Measurements from ENCODE around the gene CELF2.

Gene CELF2

DNA sequence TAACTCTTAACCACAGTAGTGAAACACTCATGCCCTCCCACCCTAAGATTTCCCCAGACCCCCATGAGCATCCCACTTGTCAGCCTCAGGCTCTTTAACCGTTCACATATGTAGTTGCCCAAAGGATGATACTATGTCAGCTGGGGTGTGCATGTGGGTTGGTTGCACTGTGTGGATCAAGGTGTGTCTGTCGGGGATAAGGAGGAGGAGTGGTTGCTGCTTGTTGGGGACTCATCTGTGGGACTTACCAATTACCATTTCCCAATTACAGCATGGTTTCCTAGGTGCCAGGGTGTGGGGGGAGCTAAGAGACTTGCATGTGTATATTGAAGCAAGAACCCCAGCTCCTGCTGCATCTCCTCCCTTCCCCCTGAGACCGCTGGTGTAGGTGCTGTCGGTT is 48.8 kb downstream of the CELF2 start:
- Histone ChIP-seq H3K27me3 (ENCODE audit: control insufficient read depth, insufficient read depth, low read length) (no peaks in the 10 kb centered on the region), H3K4me1 (ENCODE audit: control insufficient read depth, insufficient read depth, low read length) (no peaks in the 10 kb centered on the region), H3K27ac (ENCODE audit: low read depth, low read length) (no peak overlapping the region), H3K9me3 (ENCODE audit: control insufficient read depth, insufficient read depth, low read depth, low read length) (peaks cover 4% of the 10 kb centered on the region; the same call in 1 of the 2 replicates), H3K9ac (ENCODE audit: low read length) (no peak overlapping the region), H3K36me3 (ENCODE audit: control insufficient read depth, insufficient read depth, low read length) (no peaks in the 10 kb centered on the region), H3K4me3 (ENCODE audit: low read depth, low read length) (no peak overlapping the region)

DNA sequence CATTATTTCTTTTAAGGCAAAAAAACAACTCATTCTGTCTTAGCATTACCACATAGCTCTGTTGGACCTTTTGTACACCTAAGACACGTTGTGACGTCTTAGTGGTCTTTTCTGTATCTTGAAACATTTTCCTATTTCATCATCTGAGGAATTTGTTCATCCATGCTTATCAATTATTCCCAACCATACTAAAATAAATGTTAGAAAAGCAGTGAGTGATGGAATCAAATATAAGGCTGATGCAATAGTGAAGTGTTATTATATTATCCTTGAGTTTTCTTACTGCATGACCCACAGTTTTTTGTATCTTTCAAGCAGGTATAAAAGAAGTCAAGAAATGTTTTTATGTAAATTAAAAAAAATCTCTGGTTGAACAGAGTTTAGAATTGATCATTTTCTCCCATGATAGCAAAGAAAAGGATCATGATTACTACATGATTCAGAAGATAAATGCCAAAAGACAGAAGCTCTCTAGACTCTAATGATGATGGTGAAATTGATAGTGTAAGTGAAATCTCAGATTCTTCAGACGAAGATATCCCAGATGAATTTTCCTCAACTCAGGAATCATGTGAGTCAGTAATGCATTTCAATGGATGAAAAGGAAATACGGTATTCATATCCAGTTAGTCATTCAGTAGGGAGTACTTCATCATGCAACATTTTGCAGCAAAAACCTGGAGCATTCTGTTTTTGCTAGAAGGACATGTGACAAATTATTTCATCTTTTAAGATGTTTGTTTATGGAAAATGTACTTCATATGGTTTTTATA is 51.4 kb downstream of the CELF2 start:
- no peaks in the 10 kb centered on the region for H3K9me3 ChIP-seq (ENCODE audit: control insufficient read depth, insufficient read depth, low read depth, low read length)
- no peaks in the 10 kb centered on the region for H3K4me1 ChIP-seq (ENCODE audit: control insufficient read depth, insufficient read depth, low read length)
- H3K27ac ChIP-seq (ENCODE audit: low read depth, low read length) = no peak overlapping the region
- H3K36me3 ChIP-seq (ENCODE audit: control insufficient read depth, insufficient read depth, low read length) = no peaks in the 10 kb centered on the region
- H3K4me3 ChIP-seq (ENCODE audit: low read depth, low read length) = no peak overlapping the region
- H3K27me3 ChIP-seq (ENCODE audit: control insufficient read depth, insufficient read depth, low read length) = no peaks in the 10 kb centered on the region
- no peak overlapping the region for H3K9ac ChIP-seq (ENCODE audit: low read length)

DNA sequence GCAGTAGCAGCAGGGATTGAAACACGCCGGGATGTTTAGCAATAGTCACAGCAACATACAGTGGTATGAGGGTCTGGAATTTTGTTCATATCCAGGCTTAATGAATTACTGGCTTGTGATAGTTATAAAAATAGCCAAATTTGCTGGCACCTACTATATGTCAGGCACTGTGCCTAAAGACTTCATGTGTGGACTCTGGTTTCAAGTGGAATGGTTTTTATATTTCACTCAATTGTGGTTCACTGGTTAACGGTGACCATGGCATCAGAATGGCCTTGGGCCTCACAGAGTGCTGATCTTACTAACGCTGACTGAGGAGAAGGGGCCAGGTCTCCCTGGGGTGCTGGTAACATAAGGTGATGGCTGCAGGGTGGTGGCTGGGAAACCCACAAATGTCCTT is 55.7 kb downstream of the CELF2 start:
- no peaks in the 10 kb centered on the region for H3K27me3 ChIP-seq (ENCODE audit: control insufficient read depth, insufficient read depth, low read length)
- H3K9ac ChIP-seq (ENCODE audit: low read length) = no peak overlapping the region
- H3K4me3 ChIP-seq (ENCODE audit: low read depth, low read length) = no peak overlapping the region
- H3K27ac ChIP-seq (ENCODE audit: low read depth, low read length) = no peak overlapping the region
- no peaks in the 10 kb centered on the region for H3K36me3 ChIP-seq (ENCODE audit: control insufficient read depth, insufficient read depth, low read length)
- H3K9me3 ChIP-seq (ENCODE audit: control insufficient read depth, insufficient read depth, low read depth, low read length) = no peaks in the 10 kb centered on the region
- H3K4me1 ChIP-seq (ENCODE audit: control insufficient read depth, insufficient read depth, low read length) = peaks cover 29% of the 10 kb centered on the region

DNA sequence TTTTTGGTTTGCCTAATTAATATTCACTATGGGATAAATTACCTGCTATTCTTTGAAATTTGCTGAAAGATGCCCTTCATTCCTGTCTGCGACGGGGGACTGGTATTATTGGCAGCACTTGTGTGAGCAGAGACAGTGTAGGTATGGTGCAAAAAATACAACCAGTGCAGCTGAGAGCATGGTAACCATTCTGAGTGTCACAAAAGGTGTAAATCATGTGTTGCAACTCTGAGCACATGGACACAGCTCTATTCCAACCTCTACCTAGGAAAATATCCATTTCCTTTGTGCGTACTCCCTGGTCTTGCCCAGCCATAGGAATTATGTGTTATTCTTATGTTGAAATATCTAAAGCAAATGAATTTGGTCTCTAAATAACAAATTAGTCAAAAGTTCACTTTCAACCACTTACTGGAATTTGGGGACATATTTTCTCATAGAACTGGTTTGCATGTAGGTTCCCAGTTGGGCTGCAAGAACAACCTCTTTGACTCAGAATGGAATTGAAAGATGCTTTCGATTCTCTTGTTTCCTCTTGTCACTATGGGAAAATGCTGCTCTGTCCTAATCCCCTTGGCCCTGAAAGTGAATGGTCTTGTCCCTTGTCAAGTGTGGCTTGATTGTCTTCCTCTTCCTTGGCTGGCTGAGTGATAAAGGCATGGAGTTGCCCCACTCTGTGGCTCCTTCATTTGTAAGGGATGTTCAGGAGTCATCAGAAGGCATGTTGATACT is 57.0 kb downstream of the CELF2 start:
- H3K27me3 ChIP-seq (ENCODE audit: control insufficient read depth, insufficient read depth, low read length) = no peaks in the 10 kb centered on the region
- H3K27ac ChIP-seq (ENCODE audit: low read depth, low read length) = no peak overlapping the region
- H3K9ac ChIP-seq (ENCODE audit: low read length) = no peak overlapping the region
- no peaks in the 10 kb centered on the region for H3K36me3 ChIP-seq (ENCODE audit: control insufficient read depth, insufficient read depth, low read length)
- no peaks in the 10 kb centered on the region for H3K9me3 ChIP-seq (ENCODE audit: control insufficient read depth, insufficient read depth, low read depth, low read length)
- peaks cover 29% of the 10 kb centered on the region for H3K4me1 ChIP-seq (ENCODE audit: control insufficient read depth, insufficient read depth, low read length)
- H3K4me3 ChIP-seq (ENCODE audit: low read depth, low read length) = no peak overlapping the region

DNA sequence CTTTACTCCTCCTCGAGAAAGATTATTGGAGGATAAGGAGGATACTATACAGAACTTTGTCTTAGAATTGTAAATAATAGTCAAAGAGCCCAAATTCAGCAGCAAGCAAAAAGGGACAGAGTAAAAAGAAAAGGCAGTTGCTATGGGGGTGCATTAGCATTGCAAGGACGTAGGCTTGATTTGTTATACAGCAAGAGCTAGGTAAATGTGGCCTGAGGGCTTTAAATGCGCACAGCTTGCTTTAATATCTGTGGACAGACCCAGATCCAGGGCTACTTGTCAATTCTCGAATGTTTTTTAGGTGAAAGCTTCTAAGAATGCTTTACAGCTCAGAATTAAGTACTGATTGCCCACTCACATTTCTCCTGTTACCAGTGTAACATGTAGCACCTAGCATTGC is 58.5 kb downstream of the CELF2 start:
- H3K9ac ChIP-seq (ENCODE audit: low read length) = no peak overlapping the region
- no peaks in the 10 kb centered on the region for H3K36me3 ChIP-seq (ENCODE audit: control insufficient read depth, insufficient read depth, low read length)
- no peak overlapping the region for H3K4me3 ChIP-seq (ENCODE audit: low read depth, low read length)
- H3K9me3 ChIP-seq (ENCODE audit: control insufficient read depth, insufficient read depth, low read depth, low read length) = no peaks in the 10 kb centered on the region
- no peaks in the 10 kb centered on the region for H3K27me3 ChIP-seq (ENCODE audit: control insufficient read depth, insufficient read depth, low read length)
- no peak overlapping the region for H3K27ac ChIP-seq (ENCODE audit: low read depth, low read length)
- H3K4me1 ChIP-seq (ENCODE audit: control insufficient read depth, insufficient read depth, low read length) = peaks cover 29% of the 10 kb centered on the region

DNA sequence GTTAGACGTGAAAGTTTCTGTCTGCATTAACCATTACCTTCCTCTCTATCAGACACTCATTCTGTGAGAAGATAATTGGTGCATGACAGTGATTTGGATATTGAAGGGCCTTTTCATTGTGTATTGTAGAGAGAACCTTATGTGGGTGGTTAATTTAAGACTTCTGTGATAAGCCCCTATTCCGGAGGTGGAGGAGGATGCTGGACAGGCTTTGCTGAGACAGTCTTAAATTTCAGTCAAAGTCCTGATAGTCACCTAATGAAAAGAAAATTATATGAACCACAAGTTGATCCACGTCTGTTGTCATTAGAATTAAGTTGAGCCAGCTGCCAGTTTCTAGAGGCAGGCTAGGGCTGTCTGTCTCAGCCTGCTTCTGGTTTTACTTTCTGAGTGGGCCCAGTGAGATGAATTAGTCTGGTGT is 62.9 kb downstream of the CELF2 start:
- H3K9ac ChIP-seq (ENCODE audit: low read length) = no peak overlapping the region
- no peak overlapping the region for H3K27ac ChIP-seq (ENCODE audit: low read depth, low read length)
- H3K36me3 ChIP-seq (ENCODE audit: control insufficient read depth, insufficient read depth, low read length) = no peaks in the 10 kb centered on the region
- no peak overlapping the region for H3K4me3 ChIP-seq (ENCODE audit: low read depth, low read length)
- no peaks in the 10 kb centered on the region for H3K27me3 ChIP-seq (ENCODE audit: control insufficient read depth, insufficient read depth, low read length)
- peaks cover 17% of the 10 kb centered on the region for H3K4me1 ChIP-seq (ENCODE audit: control insufficient read depth, insufficient read depth, low read length)
- H3K9me3 ChIP-seq (ENCODE audit: control insufficient read depth, insufficient read depth, low read depth, low read length) = no peaks in the 10 kb centered on the region

DNA sequence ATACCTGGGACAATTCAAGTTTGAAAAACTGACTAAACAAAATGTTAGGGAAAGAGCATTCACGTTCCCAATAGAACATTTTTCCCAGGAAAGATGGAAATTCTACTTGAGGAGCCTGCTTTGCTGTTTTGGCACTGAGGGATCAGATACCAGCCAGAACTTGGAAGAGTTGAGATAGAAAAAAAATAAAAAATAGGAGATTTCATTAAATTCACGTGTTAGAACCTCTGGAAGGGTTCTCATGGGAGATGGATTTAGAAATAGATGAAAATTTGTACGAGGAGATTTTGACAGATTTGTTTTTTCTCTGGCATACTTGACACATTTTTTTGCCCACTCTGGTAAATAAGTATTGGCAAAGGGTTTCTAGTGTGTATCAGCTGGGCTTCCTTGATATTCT is 63.7 kb downstream of the CELF2 start:
- H3K27ac ChIP-seq (ENCODE audit: low read depth, low read length) = no peak overlapping the region
- no peaks in the 10 kb centered on the region for H3K9me3 ChIP-seq (ENCODE audit: control insufficient read depth, insufficient read depth, low read depth, low read length)
- peaks cover 10% of the 10 kb centered on the region for H3K4me1 ChIP-seq (ENCODE audit: control insufficient read depth, insufficient read depth, low read length)
- no peaks in the 10 kb centered on the region for H3K27me3 ChIP-seq (ENCODE audit: control insufficient read depth, insufficient read depth, low read length)
- H3K4me3 ChIP-seq (ENCODE audit: low read depth, low read length) = no peak overlapping the region
- H3K9ac ChIP-seq (ENCODE audit: low read length) = no peak overlapping the region
- H3K36me3 ChIP-seq (ENCODE audit: control insufficient read depth, insufficient read depth, low read length) = no peaks in the 10 kb centered on the region

DNA sequence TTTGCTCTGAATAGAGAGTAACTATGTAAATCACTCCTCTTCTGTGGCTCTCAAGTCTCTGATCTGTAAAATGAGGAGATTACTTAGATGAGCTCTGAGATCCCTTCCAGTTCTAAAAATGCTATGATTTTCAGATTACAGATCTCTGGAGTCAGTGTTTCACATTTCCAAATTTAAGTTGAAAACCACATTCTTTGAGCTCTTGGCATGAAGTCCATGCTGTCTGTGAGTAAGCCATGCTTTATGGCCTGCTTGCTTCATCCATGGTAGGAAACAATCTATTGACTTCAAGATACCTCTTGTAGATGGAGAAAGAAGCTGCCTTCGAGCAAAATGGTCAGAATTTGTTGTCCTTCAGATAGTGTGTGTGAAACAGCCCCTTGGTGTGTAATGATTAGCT is 64.9 kb downstream of the CELF2 start:
- H3K9ac ChIP-seq (ENCODE audit: low read length) = no peak overlapping the region
- H3K36me3 ChIP-seq (ENCODE audit: control insufficient read depth, insufficient read depth, low read length) = no peaks in the 10 kb centered on the region
- no peaks in the 10 kb centered on the region for H3K27me3 ChIP-seq (ENCODE audit: control insufficient read depth, insufficient read depth, low read length)
- H3K4me3 ChIP-seq (ENCODE audit: low read depth, low read length) = no peak overlapping the region
- no peaks in the 10 kb centered on the region for H3K9me3 ChIP-seq (ENCODE audit: control insufficient read depth, insufficient read depth, low read depth, low read length)
- peaks cover 4% of the 10 kb centered on the region; the same call in 1 of the 2 replicates for H3K4me1 ChIP-seq (ENCODE audit: control insufficient read depth, insufficient read depth, low read length)
- no peak overlapping the region for H3K27ac ChIP-seq (ENCODE audit: low read depth, low read length)

DNA sequence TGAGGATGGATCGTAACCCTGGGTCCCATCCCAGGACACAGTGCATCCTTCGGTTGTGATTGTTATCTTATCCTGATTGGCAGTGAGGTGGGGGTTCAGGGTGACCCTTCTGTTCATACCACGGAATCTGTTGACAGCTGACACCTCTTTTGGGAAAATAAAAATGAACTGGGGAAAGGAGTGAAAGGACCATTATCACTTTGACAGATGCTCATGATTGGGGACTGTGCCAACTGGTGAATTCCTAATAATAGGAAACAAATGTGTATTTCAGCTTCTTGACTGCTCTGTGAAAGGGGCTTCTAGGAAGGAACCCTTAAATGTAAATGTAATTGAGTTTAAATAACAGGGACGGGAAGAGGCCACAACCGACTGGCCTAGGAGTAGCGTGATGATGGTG is 65.4 kb downstream of the CELF2 start:
- Histone ChIP-seq H3K27me3 (ENCODE audit: control insufficient read depth, insufficient read depth, low read length) (no peaks in the 10 kb centered on the region), H3K4me1 (ENCODE audit: control insufficient read depth, insufficient read depth, low read length) (no peaks in the 10 kb centered on the region), H3K9ac (ENCODE audit: low read length) (no peak overlapping the region), H3K9me3 (ENCODE audit: control insufficient read depth, insufficient read depth, low read depth, low read length) (no peaks in the 10 kb centered on the region), H3K27ac (ENCODE audit: low read depth, low read length) (no peak overlapping the region), H3K36me3 (ENCODE audit: control insufficient read depth, insufficient read depth, low read length) (no peaks in the 10 kb centered on the region), H3K4me3 (ENCODE audit: low read depth, low read length) (no peak overlapping the region)

DNA sequence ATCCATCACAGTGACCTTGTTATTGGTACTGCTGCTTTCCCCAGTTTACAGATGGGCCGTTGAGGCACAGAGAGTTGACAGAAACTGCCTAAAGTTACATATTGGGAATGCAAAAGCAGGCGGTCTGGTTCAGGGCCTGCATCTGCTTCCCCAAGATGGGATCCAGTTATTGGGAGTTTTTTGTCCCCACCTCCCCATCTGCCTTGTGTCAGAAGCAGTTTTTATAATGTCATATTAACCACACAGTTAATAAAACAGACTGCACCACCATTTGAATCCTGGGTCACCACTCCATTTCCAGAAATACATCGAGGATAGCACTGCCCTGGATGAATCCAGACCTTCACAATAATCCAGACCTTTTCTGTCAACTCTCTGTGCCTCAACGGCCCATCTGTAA is 67.9 kb downstream of the CELF2 start:
- H3K9ac ChIP-seq (ENCODE audit: low read length) = no peak overlapping the region
- no peaks in the 10 kb centered on the region for H3K27me3 ChIP-seq (ENCODE audit: control insufficient read depth, insufficient read depth, low read length)
- H3K27ac ChIP-seq (ENCODE audit: low read depth, low read length) = no peak overlapping the region
- no peaks in the 10 kb centered on the region for H3K9me3 ChIP-seq (ENCODE audit: control insufficient read depth, insufficient read depth, low read depth, low read length)
- no peaks in the 10 kb centered on the region for H3K4me1 ChIP-seq (ENCODE audit: control insufficient read depth, insufficient read depth, low read length)
- H3K4me3 ChIP-seq (ENCODE audit: low read depth, low read length) = no peak overlapping the region
- H3K36me3 ChIP-seq (ENCODE audit: control insufficient read depth, insufficient read depth, low read length) = no peaks in the 10 kb centered on the region

DNA sequence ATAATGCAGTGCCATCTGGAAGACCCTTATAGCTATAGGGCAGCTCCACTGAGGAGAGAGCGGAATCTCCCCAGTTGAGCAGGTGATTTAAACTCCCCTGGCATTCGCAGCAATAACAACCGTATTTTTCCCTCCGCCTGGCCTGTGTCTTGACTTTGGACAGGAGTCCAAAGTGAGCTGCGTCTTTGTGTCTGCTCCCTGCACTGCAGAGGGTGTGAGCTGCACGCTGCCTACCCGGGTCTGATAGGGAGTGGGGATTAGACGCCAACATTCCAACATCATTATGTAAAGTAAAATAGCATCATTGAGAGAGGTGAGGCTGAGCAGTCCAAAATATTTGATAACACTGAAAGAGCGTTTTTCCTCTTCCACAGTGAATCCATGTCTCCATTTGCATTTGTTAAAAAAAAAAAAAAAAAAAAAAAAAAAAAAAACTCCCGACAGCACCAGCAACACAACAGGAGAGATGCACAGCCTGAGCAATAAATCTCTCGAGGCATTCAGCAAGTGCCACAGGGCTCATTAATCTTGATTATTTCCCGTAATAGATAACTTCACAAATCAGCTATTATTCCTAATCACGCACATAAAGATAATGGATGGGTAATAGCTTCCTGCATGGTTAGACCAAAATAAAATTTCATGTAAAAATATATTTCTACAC is 68.6 kb downstream of the CELF2 start:
- Histone ChIP-seq H3K36me3 (ENCODE audit: control insufficient read depth, insufficient read depth, low read length) (no peaks in the 10 kb centered on the region), H3K9me3 (ENCODE audit: control insufficient read depth, insufficient read depth, low read depth, low read length) (no peaks in the 10 kb centered on the region), H3K27me3 (ENCODE audit: control insufficient read depth, insufficient read depth, low read length) (no peaks in the 10 kb centered on the region), H3K4me3 (ENCODE audit: low read depth, low read length) (no peak overlapping the region), H3K4me1 (ENCODE audit: control insufficient read depth, insufficient read depth, low read length) (no peaks in the 10 kb centered on the region), H3K27ac (ENCODE audit: low read depth, low read length) (no peak overlapping the region), H3K9ac (ENCODE audit: low read length) (no peak overlapping the region)

Measured in HUES6 (cell line).